ENCODE data around the gene RABL6.
"Not testable (repeated sequence)": the region's sequence is repeated elsewhere in the genome, so short reads cannot be mapped to it uniquely, and the experiment has no call there.

Gene RABL6

DNA sequence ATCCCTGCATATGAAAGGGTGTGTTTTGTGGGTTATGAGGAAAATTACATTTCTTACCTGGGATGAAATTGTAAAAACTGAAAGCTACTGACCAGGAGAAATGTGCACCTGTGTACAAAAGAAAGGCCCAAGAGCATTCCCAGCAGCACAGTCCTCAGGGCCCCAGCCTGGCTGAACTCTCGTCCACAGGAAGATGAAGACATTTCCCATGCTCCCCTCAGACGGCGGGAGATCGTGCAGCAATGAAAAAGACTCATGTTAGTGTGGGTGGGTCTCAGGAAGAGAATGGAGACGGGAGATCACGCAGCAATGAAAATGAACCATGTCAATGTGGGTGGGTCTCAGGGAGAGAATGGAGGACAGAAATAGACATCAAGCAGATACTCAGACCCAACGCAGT, 30.8 kb upstream of the RABL6 start:
- no peak for DNase-seq

DNA sequence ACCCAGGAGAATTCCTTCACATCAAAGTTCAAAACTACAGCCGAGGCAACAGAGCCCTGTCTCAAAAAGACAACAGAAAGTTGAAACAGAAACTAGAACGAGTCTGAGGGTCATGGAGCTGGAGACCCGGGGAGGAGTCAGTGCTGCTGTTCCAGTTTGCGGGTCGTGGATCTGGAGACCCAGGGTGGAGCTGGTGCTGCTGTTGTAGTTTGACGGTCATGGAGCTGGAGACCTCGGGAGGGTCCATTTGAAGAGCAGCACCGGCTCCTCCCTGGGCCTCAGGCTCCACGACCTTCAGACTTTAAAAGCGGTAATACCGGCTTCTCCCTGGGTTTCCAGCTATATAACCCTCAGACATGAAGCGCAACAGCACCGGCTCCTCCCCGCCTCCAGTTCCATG, 30.4 kb upstream of the RABL6 start:
- DNase-seq: no peak

DNA sequence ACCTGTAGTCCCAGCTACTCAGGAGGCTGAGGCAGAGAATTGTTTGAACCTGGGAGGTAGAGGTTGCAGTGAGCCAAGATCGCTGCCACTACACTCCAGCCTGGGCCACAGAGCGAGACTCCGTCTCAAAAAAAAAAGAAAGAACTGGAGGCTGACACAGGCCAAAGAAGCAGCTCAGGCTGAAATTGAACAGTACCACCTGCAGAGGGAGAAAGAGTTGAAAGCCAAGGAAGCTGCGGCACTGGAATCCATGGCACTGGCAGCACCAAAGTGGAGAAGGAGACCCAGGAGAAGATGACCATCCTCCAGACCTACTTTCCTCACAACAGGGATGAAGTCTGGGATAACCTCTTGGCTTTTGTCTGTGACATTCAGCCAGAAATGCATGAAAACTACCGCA, 27.9 kb upstream of the RABL6 start:
- DNase-seq: no peak

DNA sequence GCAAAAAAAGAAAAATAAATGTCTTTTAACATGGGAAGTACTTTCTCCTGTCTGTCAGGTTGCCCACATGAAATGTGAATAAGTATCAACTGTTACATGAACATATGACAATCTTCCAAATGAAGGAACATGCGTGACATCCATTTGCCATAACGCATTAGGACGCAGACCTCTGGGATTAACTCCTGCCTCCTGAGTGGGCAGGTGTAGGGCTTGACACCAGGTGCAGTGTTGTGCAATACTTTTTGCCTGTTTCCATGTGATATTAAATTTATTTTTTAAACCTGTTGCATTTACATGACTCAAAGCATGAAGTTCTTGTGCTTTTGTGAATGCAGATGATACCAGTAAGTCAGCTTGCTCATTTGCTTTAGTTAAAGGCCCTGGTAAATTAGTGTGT, 25.3 kb upstream of the RABL6 start:
- no peak for DNase-seq

DNA sequence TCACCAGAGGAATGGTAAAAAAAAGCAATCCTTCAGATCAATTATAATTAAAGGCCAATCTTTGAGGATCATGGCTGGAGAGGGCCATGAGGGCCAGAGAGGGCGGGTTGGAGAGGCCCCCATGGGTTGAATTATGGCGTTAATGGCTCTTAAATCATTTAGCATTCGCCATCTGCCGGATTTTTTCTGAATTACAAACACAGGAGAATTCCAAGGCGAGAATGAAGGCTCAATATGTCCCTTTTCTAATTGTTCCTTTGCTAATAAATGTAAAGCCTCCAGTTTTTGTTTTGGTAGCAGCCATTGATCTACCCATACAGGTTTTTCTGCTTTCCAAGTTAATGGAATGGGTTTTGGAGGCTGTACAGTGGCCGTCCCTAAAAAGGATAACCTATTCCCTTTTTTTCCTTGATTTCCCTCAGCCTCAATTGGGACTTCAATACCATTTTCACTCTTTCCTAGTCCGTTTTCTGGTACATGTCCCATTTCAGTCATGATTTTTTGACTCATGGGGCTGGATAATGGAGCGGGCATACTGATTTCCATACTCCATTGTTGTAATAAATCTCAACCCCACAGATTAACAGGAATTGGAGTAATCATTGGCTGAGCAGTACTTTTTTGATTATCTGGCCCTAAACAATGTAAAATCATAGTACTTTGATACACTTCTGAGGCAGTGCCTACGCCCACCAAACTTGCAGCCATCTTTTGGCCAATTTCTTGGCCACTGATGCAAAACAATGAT, 23.3 kb upstream of the RABL6 start:
- peak; percentile 54 for DNase-seq

DNA sequence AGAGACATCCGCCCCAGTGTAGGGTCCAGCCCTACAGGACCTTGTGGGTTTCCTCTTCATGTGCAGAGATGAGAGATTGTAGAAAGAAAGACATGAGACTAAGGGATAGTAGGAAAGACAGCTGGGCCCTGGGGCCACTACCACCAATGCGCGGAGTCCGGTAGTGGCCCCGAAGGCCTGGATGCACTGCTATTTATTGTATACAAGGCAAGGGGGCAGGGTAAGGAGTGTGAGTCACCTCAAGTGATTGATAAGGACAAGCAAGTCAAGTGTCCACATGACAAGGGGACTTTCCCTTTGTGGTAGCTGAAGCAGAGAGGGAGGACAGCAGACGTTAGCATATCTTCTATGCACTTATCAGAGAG, 22.8 kb upstream of the RABL6 start:
- DNase-seq: no peak

DNA sequence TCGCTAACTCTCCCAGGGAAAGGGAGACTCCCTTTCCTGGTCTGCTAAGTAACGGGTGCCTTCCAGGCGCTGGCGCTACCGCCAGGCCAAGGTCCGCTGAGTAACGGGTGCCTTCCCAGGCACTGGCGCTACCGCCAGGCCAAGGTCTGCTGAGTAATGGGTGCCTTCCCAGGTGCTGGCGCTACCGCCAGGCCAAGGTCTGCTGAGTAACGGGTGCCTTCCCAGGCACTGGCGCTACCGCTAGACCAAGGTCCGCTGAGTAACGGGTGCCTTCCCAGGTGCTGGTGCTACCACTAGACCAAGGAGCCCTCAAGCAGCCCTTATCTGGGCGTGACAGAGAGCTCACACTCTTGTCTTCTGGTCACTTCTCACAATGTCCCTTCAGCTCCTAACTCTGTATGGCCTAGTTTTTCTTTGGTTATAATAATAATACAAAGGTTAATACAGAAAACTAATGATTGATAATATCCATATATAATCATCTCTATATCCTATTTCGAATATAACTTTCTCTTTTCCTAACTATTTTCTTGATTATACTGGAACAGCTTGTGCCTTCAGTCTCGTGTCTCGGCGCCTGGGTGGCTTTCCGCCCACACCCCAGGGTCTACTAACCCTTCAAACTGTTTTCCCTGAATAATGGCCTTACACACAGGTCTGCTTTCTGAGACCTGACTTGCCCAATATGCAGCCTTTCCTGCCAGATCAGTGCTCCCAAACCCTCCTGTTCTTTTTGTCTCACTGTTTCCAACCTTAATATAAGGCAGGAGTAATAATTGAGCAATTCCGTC, 22.0 kb upstream of the RABL6 start:
- DNase-seq: not testable (repeated sequence)

DNA sequence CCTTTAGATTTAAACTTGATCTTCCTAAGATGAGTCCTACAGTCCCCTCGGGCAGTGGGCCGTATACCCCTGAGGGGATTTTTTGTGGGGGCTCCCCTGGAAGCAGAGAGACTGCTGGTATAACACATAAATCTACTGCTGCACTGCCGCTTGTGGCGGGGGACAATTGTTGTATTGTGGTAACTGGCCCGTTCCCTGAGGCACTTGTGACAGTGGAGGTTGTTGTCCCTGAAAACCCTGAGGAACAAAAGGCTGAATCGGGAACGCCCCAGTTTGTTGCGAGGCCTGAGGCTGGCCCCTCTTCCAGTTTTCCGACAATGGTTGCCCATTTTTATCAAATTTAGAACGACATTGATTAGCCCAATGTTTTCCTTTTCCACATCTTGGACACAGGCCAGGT, 21.3 kb upstream of the RABL6 start:
- peak; percentile 77 for DNase-seq

DNA sequence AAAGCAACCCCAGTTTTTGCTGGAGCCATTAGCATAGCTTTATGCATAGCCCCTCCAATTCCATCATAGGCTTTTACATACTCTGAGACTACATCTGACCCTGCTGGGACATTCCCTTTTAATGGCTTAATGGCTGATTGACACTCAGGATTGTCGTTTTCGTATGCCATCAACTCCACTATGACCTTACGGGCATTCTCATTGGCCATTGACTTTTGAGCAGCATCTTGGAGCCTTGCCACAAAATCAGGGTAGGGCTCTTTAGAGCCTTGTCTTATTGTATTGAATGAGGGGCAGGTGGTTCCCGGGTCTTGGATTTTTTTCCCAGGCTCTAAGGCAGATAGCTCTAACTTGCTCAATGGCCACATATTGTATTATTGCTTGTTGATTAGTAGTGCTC, 20.8 kb upstream of the RABL6 start:
- DNase-seq: not testable (repeated sequence)

DNA sequence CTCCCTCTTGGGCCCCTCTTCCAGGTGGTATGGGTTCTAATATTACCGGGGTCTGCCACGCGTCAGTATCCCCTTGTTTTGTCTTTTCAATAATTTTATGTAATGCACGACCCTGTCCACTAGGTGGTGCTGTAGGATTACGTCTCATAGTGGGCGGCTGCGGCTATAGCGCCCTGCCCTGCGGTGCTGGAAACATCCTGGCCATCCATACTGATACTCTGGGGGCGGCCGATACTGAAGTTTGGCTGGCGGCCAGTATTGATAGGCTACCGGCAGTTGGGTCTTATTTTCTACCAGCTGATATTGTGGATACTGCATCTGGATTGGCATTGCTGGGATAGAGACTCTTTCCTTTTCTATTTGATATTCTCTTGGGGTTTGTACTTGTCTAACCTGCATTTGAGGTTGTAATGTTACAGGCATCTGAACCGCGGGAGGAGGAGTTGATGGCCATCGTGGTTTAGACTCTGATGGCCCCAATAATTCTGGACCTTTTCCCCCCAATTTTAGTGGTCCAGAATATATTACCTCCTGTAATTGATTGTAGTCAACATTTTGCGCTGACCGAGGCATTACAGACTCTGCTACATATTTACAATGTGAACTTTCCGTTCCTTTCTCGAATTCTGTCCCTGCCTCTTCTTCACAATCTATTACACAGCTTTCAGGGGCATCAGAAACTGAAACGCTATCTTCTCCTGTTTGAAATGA, 19.9 kb upstream of the RABL6 start:
- peak; percentile 81 for DNase-seq

DNA sequence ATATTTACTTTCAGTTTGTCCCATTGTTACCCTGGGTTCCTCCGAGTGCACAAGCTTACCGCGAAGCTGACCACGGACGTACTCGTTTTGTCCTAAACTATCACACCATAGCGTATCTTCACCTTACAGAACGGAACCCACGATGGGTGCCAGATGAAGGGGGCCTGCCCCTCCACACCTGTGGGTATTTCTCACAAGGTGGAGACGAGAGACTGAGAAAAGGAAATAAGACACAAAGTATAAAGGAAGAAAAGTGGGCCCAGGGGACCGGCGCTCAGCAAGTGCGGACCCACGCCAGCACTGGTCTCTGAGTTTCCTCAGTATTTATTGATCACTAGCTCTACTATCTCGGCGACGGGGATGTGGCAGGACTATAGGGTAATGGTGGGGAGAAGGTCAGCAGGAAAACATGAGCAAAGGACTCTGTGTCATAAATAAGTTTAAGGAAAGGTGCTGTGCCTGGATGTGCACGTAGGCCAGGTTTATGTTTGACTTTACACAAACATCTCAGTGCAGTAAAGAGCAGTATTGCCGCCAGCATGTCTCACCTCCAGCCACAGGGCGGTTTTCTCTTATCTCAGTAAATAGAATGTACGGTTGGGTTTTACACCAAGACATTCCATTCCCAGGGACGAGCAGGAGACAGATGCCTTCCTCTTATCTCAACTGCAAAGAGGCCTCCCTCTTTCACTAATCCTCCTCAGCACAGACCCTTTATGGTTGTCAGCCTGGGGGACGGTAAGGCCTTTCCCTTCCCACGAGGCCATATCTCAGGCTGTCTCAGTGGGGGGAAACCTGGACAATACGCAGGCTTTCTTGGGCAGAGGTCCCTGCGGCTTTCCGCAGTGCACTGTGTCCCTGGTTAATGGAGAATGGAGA, 18.9 kb upstream of the RABL6 start:
- DNase-seq: not testable (repeated sequence)

DNA sequence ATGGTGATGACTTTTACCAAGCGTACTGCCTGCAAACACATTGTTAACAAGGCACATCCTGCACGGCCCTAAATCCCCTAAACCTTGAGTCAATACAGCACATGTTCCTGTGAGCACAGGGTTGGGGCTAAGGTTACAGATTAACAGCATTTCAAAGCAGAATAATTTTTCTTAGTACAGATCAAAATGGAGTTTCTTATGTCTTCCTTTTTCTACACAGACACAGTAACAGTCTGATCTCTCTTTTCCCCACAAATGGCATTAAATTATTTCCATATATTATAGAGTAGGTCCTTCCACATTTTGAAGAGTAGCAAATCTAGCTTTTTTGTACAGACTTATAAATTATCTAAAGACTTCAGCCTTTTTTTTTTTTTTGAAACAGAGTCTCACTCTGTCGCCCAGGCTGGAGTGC, 18.2 kb upstream of the RABL6 start:
- DNase-seq: no peak

DNA sequence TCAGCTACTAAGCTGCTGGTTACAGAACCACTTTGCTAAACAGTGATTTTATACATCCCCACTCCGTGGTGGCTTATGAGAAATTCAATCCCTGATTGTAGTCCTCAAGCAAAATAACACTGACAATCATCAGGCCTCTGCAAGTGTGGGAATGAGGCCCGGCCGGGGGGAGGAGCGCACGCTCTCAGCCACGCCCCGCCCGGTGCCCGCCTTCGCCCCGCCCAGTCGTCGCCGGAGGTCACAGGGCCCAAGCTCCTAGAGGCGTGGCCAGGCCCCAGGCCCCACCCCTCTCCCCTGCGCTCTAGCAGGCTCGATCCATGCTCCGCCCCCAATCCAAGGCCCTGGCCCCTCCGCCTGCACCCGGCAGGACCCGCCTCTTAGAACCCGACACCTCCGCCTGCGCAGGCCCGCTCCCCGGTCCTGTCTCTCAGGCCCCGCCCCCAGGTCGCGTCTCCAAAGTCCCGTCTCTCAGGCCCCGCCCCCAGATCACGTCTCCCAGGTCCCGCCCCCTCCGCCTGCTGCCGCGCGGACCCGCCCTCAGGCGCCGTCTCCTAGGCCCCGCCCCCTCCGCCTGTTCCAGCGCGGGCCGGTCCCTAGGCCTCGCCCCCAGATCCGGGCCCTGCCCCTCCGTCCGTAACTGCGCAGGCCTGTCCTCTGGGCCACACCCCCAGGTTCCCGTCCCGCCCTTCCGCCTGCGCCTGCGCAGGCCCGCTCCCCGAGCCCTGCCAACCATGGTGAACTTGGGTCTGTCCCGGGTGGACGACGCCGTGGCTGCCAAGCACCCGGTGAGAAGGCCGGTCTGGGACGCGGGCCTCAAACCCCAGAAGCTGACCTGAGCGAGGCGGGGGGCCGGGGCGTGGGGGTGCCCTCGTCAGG, 16.9 kb upstream of the RABL6 start, which contains the start of gene TMEM141:
Gene TMEM141, plus strand, starts transcription at position 705 of the 876 bp plus-strand sequence. Its CDS starts 27 bp downstream, at position 732.
- DNase-seq: peak; percentile 100

DNA sequence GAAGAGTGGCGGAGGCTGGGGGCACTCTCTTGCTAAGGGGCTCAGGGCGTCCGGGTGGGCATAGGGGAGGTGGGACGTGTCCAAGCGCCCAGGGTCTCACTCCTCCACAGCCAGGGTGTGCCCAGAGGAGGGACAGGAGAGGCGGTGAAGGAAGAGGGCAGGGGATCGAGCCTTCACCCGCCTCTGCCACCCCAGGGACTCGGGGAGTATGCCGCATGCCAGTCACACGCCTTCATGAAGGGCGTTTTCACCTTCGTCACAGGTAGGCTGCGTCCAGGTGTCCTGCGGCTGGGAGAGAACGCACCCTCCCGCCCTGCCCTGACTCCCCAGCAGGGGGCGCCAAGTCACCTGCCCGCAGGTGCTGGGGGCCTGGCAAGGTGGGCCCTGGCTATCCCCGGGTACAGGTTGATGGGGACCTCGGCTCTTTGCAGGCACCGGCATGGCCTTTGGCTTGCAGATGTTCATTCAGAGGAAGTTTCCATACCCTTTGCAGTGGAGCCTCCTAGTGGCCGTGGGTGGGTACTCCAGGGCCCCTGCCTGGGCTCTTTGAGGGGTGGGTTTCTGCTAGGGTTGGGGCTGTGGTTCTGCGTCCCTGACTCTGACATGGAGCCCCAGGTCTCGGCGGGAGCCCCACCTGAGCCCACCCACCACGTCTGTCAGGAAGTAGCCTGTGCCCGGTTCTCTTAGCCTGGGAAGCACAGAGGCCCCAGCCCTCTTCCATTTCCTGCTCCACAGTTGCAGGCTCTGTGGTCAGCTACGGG, 16.1 kb upstream of the RABL6 start:
- DNase-seq: no peak

DNA sequence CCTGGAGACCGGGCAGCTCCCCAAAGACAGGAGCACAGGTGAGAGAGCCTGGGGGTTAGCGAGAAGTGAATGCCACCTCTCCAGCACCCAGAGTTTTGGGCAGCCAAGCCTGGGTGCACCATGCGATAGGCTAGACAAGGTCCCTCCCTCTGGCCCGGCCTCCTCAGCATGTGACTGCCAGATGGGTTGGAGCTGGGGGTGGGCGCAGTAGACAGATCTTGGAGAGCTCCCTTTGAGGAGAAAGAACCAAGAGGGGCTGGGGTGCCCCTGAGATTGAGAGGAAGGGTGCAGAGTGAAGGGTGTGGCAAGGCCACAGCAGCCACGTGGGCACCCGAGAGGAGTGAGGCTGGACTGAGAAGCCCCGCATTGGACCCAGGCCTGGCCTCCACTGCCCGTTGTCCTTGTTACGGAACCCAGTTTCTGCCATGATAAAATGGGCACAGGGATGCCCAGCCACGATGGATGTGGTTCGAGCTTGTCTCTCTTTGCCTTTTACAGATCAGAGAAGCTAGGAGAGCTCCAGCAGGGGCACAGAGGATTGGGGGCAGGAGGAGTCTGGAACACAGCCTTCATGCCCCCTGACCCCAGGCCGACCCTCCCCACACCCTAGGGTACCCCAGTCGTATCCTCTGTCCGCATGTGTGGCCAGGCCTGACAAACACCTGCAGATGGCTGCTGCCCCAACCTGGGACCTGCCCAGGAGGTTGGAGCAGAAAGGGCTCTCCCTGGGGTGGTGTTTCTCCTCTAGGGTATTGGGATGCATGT, 15.2 kb upstream of the RABL6 start:
- DNase-seq: no peak

DNA sequence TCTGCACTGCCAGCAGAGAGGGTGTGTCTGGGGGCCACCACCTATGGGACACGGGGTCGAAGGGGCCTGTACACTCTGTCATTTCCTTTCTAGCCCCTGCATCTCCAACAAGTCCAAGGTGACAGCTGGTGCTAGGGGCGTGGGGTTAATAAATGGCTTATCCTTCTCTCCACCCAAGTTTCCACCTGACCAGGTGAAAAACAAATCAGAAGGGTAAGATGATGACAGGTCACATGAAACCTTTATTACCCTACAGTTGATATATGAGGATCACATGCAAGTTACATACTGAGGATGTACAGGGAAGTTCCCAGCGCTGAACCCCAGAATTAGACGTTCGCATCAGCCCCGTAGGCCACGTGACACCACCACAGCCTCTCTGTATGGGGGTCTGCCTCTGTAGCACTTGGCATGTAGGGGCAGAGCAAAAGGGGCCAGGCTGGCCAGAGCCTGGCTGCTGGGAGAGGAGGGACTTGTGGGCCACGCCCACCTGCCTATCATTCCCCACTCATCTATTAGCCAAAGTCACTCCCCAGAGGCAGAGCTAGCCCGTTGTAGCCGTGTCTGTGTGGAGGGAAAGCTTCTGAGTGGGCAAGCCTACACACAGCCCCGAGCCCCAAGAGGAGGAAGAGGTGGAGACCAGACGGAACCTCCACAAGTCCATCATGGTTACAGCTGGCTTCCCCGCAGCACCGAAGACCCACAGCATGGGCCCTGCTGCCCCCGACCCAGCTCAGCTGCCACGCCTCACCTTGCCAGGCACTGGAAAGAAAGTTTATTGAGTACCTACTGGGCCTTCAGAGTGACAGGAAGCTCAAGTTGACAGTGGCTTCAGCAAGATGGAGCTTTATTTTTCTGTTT, 14.4 kb upstream of the RABL6 start:
- no peak for DNase-seq

DNA sequence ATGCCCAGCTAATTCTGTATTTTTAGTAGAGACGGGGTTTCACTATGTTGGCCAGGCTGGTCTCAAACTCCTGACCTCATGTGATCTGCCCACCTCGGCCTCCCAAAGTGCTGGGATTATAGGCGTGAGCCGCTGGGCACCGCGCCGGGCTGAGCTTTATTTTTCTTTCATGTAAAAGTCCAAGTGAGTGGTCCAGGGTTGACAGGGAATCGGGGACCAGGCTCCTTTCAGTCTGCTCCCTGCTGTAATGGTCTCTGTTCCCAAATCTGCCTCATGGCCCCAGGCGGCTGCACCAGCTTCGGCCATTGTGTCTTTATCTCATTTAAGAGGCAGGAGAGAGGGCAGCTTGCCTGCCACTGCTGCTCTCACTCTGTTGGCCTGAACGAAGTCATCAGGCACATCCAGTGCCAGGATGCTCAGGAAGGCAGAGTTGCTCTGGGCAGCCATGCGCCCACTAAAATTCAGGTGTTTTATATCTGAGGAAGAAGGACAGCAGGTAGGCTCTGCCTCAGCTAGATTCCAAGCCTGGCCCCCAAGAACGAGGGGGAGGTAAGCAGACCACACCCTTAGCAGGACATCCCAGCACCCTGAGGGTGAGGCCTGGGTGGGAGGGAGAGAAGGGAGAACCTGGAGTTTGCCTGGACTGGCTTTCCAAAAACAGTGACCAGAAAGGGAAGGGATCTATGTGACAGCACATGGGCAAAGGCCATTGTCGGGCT, 13.3 kb upstream of the RABL6 start:
- no peak for DNase-seq

DNA sequence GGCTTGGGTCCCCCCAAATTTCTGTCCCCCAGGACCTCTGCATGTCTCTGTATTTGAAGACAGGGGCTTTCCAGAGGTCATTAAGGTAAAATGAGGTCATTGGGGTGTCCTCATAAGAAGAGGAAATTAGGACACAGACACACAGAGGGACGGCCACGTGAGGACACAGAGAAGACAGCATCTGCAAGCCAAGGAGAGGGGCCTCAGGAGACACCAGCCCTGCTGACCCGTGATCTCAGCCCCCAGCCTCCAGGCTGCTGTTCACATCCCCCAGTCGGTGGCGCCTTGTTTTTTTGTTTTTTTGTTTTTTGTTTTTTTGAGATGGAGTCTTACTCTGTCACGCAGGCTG, 12.8 kb upstream of the RABL6 start:
- DNase-seq: no peak
